ENCODE measurements around the gene FAM227B.
"Not testable (repeated sequence)": the region's sequence is repeated elsewhere in the genome, so short reads cannot be mapped to it uniquely, and the experiment has no call there.

The FAM227B gene

DNA sequence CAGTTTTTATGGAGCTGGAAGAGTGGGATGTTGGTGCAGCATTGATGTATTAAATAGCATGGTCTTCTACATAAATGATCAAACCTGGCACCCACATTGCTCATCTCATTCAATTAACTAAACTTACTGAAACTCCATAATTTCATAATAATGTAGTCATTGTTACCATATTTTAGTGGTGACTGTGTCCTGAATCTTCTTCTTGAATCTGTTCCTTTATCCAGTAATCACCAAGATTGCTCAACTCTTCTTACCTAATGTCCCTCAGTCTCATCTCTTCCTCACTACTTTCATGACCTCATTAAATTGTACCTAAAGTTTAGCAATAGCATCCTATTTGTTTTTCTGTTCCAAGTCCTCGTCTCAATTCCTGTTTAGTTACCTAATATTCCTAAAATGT lies 127.8 kb downstream of the FAM227B start:
- DNase-seq (ENCODE audit: extremely low read depth, insufficient read length), result no peak

DNA sequence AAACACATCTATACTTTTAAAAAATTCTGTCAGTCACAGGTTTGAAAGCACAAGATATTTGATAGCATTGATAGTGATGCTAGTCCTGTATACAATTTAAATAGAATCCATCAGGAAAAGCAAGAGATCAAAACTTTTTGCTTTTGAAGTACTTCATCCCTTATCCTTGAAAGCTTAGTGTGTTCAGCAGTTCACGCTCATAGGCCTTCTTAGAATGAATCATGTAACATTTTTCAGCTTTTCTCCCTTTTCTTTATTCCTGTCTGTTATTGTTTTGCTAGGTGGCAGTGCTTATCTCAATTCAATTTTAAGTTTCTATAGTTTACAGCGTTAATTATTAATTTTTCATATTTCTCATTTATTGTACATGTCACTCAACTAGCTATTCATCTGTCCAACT lies 128.5 kb downstream of the FAM227B start:
- Histone ChIP-seq H3K27me3 (replicated peaks; ENCODE audit: control insufficient read depth, insufficient read depth, low read length) (no peaks in the 10 kb centered on the region), H3K4me3 (replicated peaks; ENCODE audit: low read depth, low read length) (no peak overlapping the region), H3K36me3 (ENCODE audit: control insufficient read depth, insufficient read depth, low read length) (no peaks in the 10 kb centered on the region)
- DNase-seq (ENCODE audit: extremely low read depth, insufficient read length), result no peak
- TF ChIP-seq, protein P1, sequence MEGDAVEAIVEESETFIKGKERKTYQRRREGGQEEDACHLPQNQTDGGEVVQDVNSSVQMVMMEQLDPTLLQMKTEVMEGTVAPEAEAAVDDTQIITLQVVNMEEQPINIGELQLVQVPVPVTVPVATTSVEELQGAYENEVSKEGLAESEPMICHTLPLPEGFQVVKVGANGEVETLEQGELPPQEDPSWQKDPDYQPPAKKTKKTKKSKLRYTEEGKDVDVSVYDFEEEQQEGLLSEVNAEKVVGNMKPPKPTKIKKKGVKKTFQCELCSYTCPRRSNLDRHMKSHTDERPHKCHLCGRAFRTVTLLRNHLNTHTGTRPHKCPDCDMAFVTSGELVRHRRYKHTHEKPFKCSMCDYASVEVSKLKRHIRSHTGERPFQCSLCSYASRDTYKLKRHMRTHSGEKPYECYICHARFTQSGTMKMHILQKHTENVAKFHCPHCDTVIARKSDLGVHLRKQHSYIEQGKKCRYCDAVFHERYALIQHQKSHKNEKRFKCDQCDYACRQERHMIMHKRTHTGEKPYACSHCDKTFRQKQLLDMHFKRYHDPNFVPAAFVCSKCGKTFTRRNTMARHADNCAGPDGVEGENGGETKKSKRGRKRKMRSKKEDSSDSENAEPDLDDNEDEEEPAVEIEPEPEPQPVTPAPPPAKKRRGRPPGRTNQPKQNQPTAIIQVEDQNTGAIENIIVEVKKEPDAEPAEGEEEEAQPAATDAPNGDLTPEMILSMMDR (IDR thresholded peaks at IDR 0.05; ENCODE audit: insufficient read depth, low read length, poor library complexity, severe bottlenecking), result no peak

More for the DNA sequence above, 127.8 kb downstream of the FAM227B start:
- no peaks in the 10 kb centered on the region for H3K36me3 ChIP-seq (ENCODE audit: control insufficient read depth, insufficient read depth, low read length)
- TF ChIP-seq, protein P1 (IDR thresholded peaks at IDR 0.05; ENCODE audit: insufficient read depth, low read length, poor library complexity, severe bottlenecking), result no peak
- no peak overlapping the region for H3K4me3 ChIP-seq (replicated peaks; ENCODE audit: low read depth, low read length)
- H3K27me3 ChIP-seq (replicated peaks; ENCODE audit: control insufficient read depth, insufficient read depth, low read length), result no peaks in the 10 kb centered on the region

DNA sequence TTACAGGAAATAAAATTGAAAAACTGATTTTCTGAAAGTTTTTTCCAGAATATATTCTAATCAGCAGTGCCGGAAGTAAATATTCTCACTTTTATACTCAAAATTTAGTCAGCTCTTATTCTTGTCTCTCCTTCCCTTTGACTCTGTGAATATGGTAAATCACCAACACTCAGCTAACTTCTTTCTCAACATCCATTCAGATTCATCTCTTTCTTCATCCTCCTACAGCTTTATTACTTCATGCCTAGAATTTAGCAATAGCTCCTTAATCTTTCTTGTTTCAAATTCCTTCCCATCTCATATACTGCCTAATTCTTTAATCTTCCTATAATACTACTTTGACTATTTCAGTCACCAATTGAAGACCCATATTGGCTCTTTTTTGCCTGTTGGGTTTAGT lies 129.7 kb downstream of the FAM227B start:
- TF ChIP-seq, protein P1 (IDR thresholded peaks at IDR 0.05; ENCODE audit: insufficient read depth, low read length, poor library complexity, severe bottlenecking), result no peak
- DNase-seq (ENCODE audit: extremely low read depth, insufficient read length), result no peak

DNA sequence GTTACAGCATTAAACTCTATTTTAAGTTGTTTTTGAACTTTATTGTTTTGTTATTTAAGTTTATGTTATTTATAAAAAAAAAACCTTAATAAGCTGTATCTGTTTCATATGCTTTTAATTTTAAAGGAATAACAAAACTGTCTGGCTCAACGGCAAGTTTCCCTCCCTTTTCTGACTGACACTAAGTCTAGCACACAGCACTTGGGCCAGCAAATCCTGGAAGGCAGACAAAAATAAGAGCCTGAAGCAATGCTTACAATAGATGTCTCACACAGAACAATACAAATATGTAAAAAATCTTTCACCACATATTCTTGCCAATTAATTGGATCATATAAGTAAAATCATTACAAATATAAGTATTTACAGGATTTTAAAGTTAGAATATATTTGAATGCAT lies 135.2 kb downstream of the FAM227B start:
- H3K27me3 ChIP-seq (replicated peaks; ENCODE audit: control insufficient read depth, insufficient read depth, low read length); DNase-seq (ENCODE audit: extremely low read depth, insufficient read length); H3K4me3 ChIP-seq (replicated peaks; ENCODE audit: low read depth, low read length); H3K36me3 ChIP-seq (ENCODE audit: control insufficient read depth, insufficient read depth, low read length): not testable (repeated sequence)

More for the DNA sequence above, 129.7 kb downstream of the FAM227B start:
- H3K27me3 ChIP-seq (replicated peaks; ENCODE audit: control insufficient read depth, insufficient read depth, low read length), result no peaks in the 10 kb centered on the region
- no peaks in the 10 kb centered on the region for H3K36me3 ChIP-seq (ENCODE audit: control insufficient read depth, insufficient read depth, low read length)
- H3K4me3 ChIP-seq (replicated peaks; ENCODE audit: low read depth, low read length), result no peak overlapping the region

DNA sequence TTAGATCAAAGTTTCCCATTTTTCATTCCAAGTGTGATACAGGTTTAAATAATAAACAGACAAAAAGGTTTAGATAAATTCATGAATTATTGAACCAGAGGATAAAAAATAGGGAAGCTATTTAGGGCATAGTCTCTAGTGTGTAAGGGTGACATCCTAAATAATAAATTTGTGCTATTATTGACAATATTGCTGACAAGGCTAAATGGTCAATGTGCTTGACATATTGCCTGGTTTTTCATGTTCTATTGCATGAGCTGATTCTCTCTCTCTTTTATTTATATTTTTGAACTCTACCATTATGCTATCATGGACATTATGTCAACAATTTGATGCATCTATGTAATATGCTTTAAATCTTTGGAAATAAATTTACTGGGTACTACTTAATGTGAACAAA lies 141.6 kb downstream of the FAM227B start:
- not testable (repeated sequence) for H3K27me3 ChIP-seq (replicated peaks; ENCODE audit: control insufficient read depth, insufficient read depth, low read length); H3K4me3 ChIP-seq (replicated peaks; ENCODE audit: low read depth, low read length); DNase-seq (ENCODE audit: extremely low read depth, insufficient read length); H3K36me3 ChIP-seq (ENCODE audit: control insufficient read depth, insufficient read depth, low read length)

DNA sequence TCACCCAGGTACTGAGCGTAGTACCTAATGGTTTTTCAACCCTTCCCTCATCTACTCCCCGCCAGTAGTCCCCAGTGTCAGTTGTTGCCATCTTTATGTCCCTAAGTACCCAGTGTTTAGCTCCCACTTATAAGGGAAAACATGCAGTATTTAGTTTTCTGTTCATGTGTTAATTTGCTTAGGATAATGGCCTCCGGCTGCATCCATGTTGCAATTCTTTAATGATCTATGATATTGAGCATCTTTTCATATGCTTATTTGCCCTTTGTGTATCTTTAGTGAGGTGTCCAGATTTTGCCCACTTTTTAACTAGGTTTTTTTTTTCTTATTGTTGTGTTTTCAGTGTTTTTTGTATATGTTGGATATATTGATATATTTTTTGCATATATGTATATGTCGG lies 142.6 kb downstream of the FAM227B start:
- not testable (repeated sequence) for DNase-seq (ENCODE audit: extremely low read depth, insufficient read length); H3K4me3 ChIP-seq (replicated peaks; ENCODE audit: low read depth, low read length); H3K36me3 ChIP-seq (ENCODE audit: control insufficient read depth, insufficient read depth, low read length); H3K27me3 ChIP-seq (replicated peaks; ENCODE audit: control insufficient read depth, insufficient read depth, low read length)

DNA sequence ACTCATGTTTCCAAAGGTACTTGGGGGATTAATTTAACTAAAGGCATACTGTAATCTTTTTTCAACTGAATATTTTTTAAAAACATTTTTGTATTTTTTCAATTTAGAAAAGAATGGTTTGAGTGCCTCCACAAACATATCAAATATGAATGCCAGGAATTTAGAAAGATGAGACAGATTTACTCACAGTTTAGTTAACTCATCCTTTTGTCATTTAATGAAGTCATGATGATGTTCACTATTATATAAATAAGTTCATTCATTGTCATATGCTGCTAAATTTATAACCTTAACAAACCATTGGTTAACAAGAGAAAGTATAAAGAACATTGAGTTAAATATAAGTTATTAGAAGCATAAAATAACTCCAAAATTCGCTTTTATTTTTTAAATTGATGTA lies 147.6 kb downstream of the FAM227B start:
- TF ChIP-seq, protein P1 (IDR thresholded peaks at IDR 0.05; ENCODE audit: insufficient read depth, low read length, poor library complexity, severe bottlenecking), result no peak
- no peaks in the 10 kb centered on the region for H3K27me3 ChIP-seq (replicated peaks; ENCODE audit: control insufficient read depth, insufficient read depth, low read length)
- no peaks in the 10 kb centered on the region for H3K36me3 ChIP-seq (ENCODE audit: control insufficient read depth, insufficient read depth, low read length)
- no peak overlapping the region for H3K4me3 ChIP-seq (replicated peaks; ENCODE audit: low read depth, low read length)
- no peak for DNase-seq (ENCODE audit: extremely low read depth, insufficient read length)

Data from GM06990 (cell line).